ENCODE measurements around the gene AIFM1. TPM values are rescaled to one million over a fixed set of nuclear protein-coding genes. Genes with fewer than 3 reads are reported as not detected.

AIFM1 gene
- total RNA-seq (100 to 1,000 TPM in 1 of 9 donors, 10 to 100 TPM in 8; 37.4 to 101 (median 65.4) TPM), polyA plus RNA-seq (100 to 1,000 TPM in 1 of 3 donors, 10 to 100 TPM in 2; 41.2 to 163 (median 73.9) TPM)
- long read RNA-seq, donor 1, transcript AIFM1-201 (16 exons, 2,260 nt) = major isoform, 20 of 35 reads
- long read RNA-seq, donor 1, partial matches to known transcripts = 15 of 35 reads
- long read RNA-seq, donor 1, other reads (novel, unspliced or antisense) = 0 of 35 reads
- long read RNA-seq, donor 2, transcript AIFM1-201 (16 exons, 2,260 nt) = major isoform, 16 of 24 reads
- long read RNA-seq, donor 2, partial matches to known transcripts = 8 of 24 reads
- long read RNA-seq, donor 2, other reads (novel, unspliced or antisense) = 0 of 24 reads
- long read RNA-seq, donor 3, transcript AIFM1-201 (16 exons, 2,260 nt) = major isoform, 19 of 42 reads
- long read RNA-seq, donor 3, partial matches to known transcripts = 23 of 42 reads
- long read RNA-seq, donor 3, other reads (novel, unspliced or antisense) = 0 of 42 reads
- long read RNA-seq, donor 4, transcript AIFM1-201 (16 exons, 2,260 nt) = major isoform, 54 of 89 reads
- long read RNA-seq, donor 4, partial matches to known transcripts = 31 of 89 reads
- long read RNA-seq, donor 4, other reads (novel, unspliced or antisense) = 4 of 89 reads
- long read RNA-seq, donor 5, transcript AIFM1-201 (16 exons, 2,260 nt) = major isoform, 216 of 230 reads
- long read RNA-seq, donor 5, partial matches to known transcripts = 7 of 230 reads
- long read RNA-seq, donor 5, other reads (novel, unspliced or antisense) = 7 of 230 reads
- long read RNA-seq, donor 6, transcript AIFM1-201 (16 exons, 2,260 nt) = major isoform, 33 of 46 reads
- long read RNA-seq, donor 6, partial matches to known transcripts = 9 of 46 reads
- long read RNA-seq, donor 6, other reads (novel, unspliced or antisense) = 4 of 46 reads
- long read RNA-seq, donor 7, partial matches to known transcripts = 7 of 12 reads
- long read RNA-seq, donor 7, other reads (novel, unspliced or antisense) = 0 of 12 reads
- long read RNA-seq, donor 8, transcript AIFM1-201 (16 exons, 2,260 nt) = major isoform, 24 of 31 reads
- long read RNA-seq, donor 8, partial matches to known transcripts = 7 of 31 reads
- long read RNA-seq, donor 8, other reads (novel, unspliced or antisense) = 0 of 31 reads
- long read RNA-seq, donor 9, transcript AIFM1-201 (16 exons, 2,260 nt) = major isoform, 13 of 18 reads
- long read RNA-seq, donor 9, partial matches to known transcripts = 5 of 18 reads
- long read RNA-seq, donor 9, other reads (novel, unspliced or antisense) = 0 of 18 reads
- long read RNA-seq, donor 10, transcript AIFM1-201 (16 exons, 2,260 nt) = major isoform, 11 of 11 reads
- long read RNA-seq, donor 10, partial matches to known transcripts = 0 of 11 reads
- long read RNA-seq, donor 10, other reads (novel, unspliced or antisense) = 0 of 11 reads

DNA sequence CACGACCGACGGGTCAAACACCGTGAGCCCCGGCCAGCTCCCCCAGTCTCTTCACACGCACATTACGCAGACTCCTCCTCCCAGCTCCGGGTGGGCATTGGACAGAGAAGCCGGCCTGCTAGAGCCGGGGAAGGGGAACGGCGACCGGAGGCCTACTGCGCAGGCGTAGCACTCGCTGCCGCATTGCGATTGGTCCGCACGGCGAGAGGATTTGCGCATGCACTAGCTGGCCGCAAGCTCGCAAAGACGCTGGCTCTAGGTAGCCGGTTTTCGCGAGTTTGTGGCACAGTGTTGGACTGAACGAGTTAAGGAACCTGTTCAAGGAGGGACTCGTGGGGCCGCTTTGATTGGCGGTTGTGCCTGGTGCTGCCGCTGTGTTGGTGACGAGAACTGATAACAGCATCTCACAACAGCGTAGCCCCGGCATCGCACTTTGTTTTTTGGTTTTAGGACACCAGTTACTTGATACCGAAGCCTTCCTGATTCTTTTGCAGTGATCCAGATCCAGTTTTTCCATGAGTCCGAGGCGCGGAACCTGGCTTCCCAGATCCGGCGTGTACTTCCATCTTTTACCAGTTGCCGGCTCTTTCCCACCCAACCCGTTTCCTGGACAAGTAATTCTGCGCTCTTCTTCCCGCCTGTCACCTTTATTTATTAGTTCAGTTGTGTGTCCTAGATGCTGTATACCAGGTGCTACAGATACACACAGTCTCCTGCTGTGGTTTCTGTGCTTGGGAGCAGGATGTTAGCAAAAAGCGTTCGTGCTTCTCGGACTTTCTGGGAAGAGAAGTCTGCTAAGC is at the start of gene AIFM1:
TSS of gene AIFM1 (minus strand) at position 139 of the 800 bp plus-strand sequence. CDS start 185 bp downstream, outside the sequence.
- peak within 1 kb of the TSS; percentile 4 to 46 (median 13) for H3K4me3 ChIP-seq
- peak within 1 kb of the TSS; percentile 64 to 94 (median 91) for H3K27ac ChIP-seq
- H3K4me1 ChIP-seq (replicated peaks in 1 of 2) = peaks cover 7 to 9% of the 10 kb centered on the region in 2 donors
- no peaks in the 10 kb centered on the region for H3K36me3 ChIP-seq (replicated peaks in 1 of 2)
- DNase-seq = peak; percentile 89 to 97 (median 93)
- H3K27me3 ChIP-seq = no peaks in the 10 kb centered on the region
- 0 to 40% (median 17%) methylated on average over 13 to 50 of the region's 50 CpGs for WGBS, 4 donors
- intact Hi-C loops (cut with DNase I) = no loop called here
- H3K9me3 ChIP-seq (replicated peaks in 1 of 3) = no peaks in the 10 kb centered on the region
- TF ChIP-seq POLR2A (IDR thresholded peaks at IDR 0.05) = peak; percentile 66 to 89
- TF ChIP-seq, protein P1, sequence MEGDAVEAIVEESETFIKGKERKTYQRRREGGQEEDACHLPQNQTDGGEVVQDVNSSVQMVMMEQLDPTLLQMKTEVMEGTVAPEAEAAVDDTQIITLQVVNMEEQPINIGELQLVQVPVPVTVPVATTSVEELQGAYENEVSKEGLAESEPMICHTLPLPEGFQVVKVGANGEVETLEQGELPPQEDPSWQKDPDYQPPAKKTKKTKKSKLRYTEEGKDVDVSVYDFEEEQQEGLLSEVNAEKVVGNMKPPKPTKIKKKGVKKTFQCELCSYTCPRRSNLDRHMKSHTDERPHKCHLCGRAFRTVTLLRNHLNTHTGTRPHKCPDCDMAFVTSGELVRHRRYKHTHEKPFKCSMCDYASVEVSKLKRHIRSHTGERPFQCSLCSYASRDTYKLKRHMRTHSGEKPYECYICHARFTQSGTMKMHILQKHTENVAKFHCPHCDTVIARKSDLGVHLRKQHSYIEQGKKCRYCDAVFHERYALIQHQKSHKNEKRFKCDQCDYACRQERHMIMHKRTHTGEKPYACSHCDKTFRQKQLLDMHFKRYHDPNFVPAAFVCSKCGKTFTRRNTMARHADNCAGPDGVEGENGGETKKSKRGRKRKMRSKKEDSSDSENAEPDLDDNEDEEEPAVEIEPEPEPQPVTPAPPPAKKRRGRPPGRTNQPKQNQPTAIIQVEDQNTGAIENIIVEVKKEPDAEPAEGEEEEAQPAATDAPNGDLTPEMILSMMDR (IDR thresholded peaks at IDR 0.05) = peak in 2 of 6 experiments; percentile 6 to 35

DNA sequence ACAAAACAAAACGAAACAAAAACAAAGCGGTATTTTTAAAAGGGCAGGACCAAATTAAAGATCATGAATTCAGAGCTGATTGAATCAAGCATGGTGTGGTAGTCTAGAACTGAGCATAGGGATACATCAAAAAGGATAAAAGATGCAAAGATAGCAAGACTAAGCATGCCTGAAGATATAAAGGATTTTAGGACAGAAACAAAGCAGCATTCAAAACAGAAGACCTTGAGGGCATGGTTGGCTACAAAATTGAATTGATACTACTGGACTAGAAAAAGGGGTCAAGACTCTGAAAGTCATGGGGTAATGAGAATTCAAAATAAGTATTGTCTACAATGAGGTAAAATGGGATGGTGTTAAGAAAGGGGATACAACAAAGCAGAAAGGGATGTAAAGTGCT is 47.7 kb upstream of the AIFM1 start:
- Histone ChIP-seq H3K4me1 (replicated peaks in 1 of 2) (no peaks in the 10 kb centered on the region), H3K27ac (no peak overlapping the region), H3K36me3 (replicated peaks in 1 of 2) (no peaks in the 10 kb centered on the region), H3K4me3 (no peak overlapping the region), H3K9me3 (replicated peaks in 1 of 3) (no peaks in the 10 kb centered on the region), H3K27me3 (no peaks in the 10 kb centered on the region)
- DNase-seq = no peak
- WGBS, 4 donors = 80 to 91% (median 87%) methylated on average over 2 of the region's 2 CpGs
- intact Hi-C loops (cut with DNase I) = no loop called here
- TF ChIP-seq, protein P1 (IDR thresholded peaks at IDR 0.05) = no peak
- no peak for TF ChIP-seq POLR2A (IDR thresholded peaks at IDR 0.05)

DNA sequence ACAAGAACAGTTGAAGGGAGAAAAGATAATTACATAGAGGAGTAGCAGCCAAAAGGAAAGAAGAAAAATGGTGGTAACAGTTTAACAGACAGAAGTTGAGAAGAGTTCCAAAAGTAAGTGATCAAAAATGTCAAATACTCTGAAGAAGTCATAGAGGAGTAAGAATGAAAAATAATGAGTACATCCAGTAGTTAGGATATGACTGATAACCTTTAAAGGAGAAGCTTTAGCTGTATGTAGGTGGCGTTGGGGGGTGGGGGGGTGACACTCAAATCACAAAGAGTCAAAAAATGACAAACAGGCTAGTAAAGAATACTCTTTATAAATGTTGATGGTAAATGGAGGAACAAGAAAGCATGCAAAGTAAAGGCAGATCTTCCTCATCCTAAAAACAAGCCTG is 46.7 kb upstream of the AIFM1 start:
- Histone ChIP-seq H3K27ac (no peak overlapping the region), H3K4me1 (replicated peaks in 1 of 2) (no peaks in the 10 kb centered on the region), H3K9me3 (replicated peaks in 1 of 3) (no peaks in the 10 kb centered on the region), H3K36me3 (replicated peaks in 1 of 2) (no peaks in the 10 kb centered on the region), H3K4me3 (no peak overlapping the region), H3K27me3 (no peaks in the 10 kb centered on the region)
- TF ChIP-seq, protein P1 (IDR thresholded peaks at IDR 0.05) = no peak
- TF ChIP-seq POLR2A (IDR thresholded peaks at IDR 0.05) = no peak
- no peak for DNase-seq
- WGBS, 4 donors = 68 to 95% (median 77%) methylated on average over 1 of the region's 1 CpG
- intact Hi-C loops (cut with DNase I) = no loop called here
